HG03108 (cell line): ENCODE data around the gene NDUFS6.
"Not testable (repeated sequence)": the region's sequence is repeated elsewhere in the genome, so short reads cannot be mapped to it uniquely, and the experiment has no call there.

Experiments used
- ATAC-seq: cut with Tn5 transposase; IDR thresholded peaks from one replicate; pipeline ENCODE4 v1.9.1; 2021; ENCODE audit warnings: moderate library complexity; ENCODE audit not compliant: unreplicated experiment

The NDUFS6 gene

DNA sequence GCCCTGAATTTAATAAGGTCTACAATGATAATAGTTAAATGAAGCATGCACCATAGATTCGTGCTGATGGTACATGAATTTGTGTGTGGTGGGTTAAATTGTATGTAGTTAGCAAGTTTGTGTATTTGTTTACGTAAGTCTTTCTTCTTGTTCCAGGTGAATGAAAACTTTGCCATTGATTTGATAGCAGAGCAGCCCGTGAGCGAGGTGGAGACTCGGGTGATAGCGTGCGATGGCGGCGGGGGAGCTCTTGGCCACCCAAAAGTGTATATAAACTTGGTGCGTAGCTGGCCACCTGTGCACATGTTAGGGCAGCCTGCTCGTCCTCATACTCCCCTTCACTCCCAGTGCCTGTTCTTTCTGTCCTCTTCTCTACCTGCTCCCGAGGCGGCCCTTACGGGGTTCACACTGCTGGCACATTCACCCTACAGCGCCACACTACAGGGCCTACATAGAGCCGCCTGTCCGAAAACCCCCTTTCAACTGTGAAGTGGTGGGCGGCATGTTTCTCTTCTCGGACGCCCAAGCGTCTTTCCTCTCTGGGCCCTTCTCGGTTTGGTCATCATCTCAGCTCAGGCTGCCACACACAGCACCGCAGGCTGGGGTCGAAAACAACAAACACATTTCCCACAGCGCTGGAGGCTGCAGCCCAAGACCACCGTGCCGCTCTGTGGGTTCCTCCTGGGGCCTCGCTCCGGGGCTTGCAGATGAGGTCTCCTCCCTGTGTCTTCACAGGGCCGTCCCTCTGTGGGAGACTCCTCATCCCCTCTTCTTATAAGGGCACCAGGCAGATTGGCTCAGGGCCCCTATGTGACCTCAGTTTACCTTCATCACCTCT lies 13.2 kb downstream of the NDUFS6 start:
- ATAC-seq, result no peak

GRCh38 chr5:1815071-1815786 lies 14.0 kb downstream of the NDUFS6 start:
- no peak for ATAC-seq

GRCh38 chr5:1815881-1816292 lies 14.7 kb downstream of the NDUFS6 start:
- no peak for ATAC-seq

DNA sequence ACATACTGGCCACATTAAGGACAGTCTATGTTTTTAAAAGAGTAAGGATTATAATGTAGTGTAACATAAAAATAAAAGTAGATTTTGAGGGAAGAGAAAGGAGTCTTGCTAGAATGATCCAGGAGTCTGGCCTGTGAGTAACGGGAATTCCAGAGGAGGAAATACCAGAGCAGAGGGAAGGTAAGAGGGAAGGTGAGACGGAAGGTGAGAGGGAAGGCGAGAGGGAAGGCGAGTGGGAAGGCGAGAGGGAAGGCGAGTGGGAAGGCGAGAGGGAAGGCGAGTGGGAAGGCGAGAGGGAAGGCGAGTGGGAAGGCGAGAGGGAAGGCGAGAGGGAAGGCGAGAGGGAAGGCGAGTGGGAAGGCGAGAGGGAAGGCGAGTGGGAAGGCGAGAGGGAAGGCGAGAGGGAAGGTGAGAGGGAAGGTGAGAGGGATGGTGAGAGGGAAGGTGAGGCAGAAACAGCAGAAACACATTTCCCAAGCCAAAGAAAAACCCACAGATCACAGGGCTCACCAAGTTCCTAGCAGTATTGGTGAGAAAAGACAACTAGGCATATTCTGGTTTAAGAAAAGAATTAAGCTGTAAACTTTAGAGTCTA lies 15.4 kb downstream of the NDUFS6 start:
- not testable (repeated sequence) for ATAC-seq

- ATAC-seq, result no peak
These were observed 16.2 kb downstream of the NDUFS6 start for GRCh38 chr5:1817261-1818043.

- no peak for ATAC-seq
These were observed 17.6 kb downstream of the NDUFS6 start for GRCh38 chr5:1818784-1819183.

- ATAC-seq, result no peak
These were observed 18.3 kb downstream of the NDUFS6 start for GRCh38 chr5:1819458-1819857.

- no peak for ATAC-seq
These were observed 19.2 kb downstream of the NDUFS6 start for GRCh38 chr5:1820381-1820780.

DNA sequence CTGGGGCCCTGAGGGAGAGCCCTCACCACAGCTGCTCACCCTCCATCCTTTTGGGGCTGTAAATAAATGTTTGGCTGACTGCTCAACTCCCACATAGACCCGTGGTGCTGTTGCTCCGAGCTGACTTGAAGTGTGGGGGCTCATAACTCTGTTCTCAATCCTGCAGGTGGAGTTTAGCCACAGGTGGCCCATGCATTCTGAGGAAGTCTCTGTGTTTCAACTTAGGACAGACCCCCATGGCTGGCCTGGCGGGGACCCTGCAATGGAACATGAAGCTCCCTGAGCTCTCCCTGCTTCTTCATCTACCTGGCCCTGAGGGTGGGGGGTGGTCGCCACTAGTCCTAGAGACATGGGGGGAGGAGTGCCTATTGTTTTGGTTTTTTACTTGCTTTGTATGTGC lies 19.7 kb downstream of the NDUFS6 start:
- ATAC-seq, result no peak

DNA sequence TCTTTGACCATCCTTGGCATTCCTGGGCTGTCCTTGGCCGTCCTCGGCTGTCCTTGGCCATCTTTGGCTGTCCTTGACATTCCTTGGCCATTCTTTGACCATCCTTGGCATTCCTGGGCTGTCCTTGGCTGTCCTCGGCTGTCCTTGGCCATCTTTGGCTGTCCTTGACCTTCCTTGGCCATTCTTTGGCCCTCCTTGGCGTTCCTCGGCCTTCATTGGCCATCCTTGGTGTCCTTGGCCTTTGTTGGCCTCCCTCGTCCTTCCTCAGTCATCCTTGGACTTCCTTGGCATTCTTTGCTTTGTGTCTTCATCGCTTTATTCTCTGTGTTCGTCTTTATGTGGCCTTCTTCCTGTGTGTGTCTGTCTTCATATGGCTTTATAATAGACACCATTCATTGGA lies 20.7 kb downstream of the NDUFS6 start:
- ATAC-seq, result no peak

- ATAC-seq, result no peak
These were observed 22.3 kb downstream of the NDUFS6 start for GRCh38 chr5:1823381-1824034.

GRCh38 chr5:1824109-1824821 lies 23.1 kb downstream of the NDUFS6 start:
- no peak for ATAC-seq

GRCh38 chr5:1824903-1825841 lies 24.0 kb downstream of the NDUFS6 start:
- ATAC-seq, result no peak

DNA sequence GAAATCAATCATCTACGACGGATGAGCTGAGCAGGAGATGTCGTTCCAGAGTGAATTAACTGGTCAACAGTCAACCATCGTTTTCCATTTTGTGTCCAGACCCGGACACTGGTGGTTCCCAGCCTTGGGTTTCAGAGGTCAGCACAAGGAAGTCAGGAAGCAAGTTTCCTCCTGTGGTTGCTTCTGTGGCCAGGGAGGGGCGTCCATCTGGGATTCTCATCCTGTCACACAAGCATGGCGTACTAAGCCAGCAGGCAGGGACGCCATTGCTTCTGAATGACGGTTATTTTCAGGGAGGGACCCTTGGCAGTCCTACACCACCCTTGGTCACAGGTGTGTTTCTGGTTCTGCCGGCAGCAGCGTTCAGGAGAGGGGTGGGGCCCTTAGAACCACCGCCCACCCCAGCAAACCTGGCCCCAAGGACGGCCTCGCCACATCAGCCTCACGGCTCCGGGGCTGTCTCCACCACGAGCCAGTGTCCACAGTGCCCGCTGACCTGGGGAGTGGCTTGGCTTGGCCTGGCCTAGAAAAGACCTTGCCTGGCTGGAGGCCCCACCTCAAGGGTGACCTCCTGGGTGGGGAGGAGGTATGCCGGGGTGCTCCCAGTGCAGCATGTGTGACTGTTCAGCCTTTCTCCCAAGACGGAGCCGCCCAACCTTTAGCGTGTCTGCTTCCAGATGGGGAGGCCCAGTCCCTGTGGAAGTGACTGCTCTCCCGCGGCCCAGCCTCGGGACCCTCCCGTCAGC lies 25.2 kb downstream of the NDUFS6 start:
- ATAC-seq, result no peak

DNA sequence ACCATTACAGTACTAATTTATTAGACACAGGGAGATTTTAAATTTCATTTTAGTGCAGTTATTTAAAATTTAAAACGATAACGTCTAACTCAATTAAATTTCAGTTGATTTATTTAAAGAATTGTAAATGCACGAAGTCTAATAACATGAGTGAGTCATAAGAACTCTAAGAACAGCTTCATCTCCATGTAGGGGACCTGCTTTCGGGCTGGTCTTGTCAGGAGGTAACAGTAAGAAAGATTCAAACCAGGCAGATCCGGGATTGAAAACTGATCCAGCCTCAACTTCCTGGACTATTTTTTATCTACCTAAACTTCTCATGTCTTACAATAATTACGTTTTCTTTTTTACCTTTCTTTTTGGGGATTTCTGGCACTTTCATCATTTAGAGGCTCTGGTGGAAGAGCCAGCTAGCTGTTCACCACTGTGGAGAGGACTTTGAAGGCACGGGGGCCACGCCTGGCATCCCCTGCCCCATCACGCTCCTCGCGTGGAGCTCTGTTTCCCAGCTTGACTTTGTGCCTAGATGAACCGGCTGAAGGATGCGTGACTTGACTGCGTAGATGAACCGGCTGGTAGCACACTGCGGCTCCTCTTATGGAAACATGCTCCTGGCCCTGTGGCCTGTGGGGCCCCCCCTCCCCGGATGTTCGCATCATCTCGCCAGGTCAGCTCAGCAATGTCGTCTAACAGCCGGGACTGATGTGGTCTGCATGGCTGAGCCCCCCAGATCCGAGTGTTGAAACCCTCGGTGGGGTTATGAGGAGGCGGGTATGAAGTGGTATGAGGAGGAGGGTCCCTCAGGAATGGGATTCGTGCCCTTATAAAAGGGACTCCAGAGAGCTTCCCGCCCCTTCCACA lies 26.0 kb downstream of the NDUFS6 start:
- no peak for ATAC-seq

- no peak for ATAC-seq
These were observed 26.7 kb downstream of the NDUFS6 start for GRCh38 chr5:1827886-1828397.
